HG03139 (cell line): Measurements from ENCODE around the gene CHRNA3.

Experiments used
- ATAC-seq: cut with Tn5 transposase; IDR thresholded peaks from one replicate; pipeline ENCODE4 v1.9.1; 2021; ENCODE audit not compliant: unreplicated experiment

CHRNA3 gene

GRCh38 chr15:78637776-78638435 is 17.1 kb upstream of the CHRNA3 start:
- ATAC-seq, result no peak

GRCh38 chr15:78636378-78636859 is 15.6 kb upstream of the CHRNA3 start:
- no peak for ATAC-seq

- no peak for ATAC-seq
Measured at GRCh38 chr15:78635346-78635745, 14.6 kb upstream of the CHRNA3 start.

- no peak for ATAC-seq
Measured at GRCh38 chr15:78634210-78635145, 13.7 kb upstream of the CHRNA3 start.

- no peak for ATAC-seq
Measured at GRCh38 chr15:78633348-78633747, 12.6 kb upstream of the CHRNA3 start.

DNA sequence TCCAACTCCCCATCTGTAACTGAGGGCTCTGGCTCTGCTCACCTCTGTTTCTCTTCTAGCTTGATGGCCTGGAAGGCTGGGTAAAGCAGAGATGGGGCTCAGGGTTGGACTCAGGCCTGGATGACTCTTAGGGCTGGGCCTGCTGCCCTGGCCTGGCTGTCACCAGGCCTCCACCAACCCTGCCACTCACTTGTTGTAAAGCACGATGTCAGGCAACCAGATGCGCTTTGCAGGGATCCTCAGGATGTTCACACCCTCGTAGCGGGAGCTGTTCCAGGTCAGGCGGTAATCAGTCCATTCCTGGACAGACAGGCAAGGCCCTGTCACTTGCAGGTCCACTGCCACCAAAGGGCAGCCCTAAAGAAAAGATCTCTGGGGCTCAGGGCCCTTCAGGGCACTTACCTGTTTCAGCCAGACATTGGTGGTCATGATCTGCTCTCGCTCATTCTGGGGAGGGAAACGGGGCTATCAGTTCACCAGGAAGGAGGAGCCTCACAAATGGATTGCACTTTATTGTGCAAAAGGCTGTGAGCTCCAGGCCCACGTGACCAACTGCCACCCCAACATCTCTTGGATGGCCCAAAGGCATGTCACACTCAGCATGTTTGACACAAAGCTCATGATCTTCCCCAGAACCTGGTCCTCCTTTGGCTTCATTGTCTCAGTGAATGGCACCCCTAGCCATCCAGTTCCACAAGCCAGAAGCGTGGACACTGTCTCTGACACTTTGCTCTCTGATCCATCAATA is 10.3 kb upstream of the CHRNA3 start:
- no peak for ATAC-seq

- no peak for ATAC-seq
Measured at GRCh38 chr15:78629716-78630065, 8.9 kb upstream of the CHRNA3 start.

- ATAC-seq, result no peak
Measured at GRCh38 chr15:78629031-78629715, 8.4 kb upstream of the CHRNA3 start.

GRCh38 chr15:78628227-78628626 is 7.4 kb upstream of the CHRNA3 start:
- ATAC-seq, result no peak

- ATAC-seq, result no peak
Measured at GRCh38 chr15:78627348-78627747, 6.6 kb upstream of the CHRNA3 start.

DNA sequence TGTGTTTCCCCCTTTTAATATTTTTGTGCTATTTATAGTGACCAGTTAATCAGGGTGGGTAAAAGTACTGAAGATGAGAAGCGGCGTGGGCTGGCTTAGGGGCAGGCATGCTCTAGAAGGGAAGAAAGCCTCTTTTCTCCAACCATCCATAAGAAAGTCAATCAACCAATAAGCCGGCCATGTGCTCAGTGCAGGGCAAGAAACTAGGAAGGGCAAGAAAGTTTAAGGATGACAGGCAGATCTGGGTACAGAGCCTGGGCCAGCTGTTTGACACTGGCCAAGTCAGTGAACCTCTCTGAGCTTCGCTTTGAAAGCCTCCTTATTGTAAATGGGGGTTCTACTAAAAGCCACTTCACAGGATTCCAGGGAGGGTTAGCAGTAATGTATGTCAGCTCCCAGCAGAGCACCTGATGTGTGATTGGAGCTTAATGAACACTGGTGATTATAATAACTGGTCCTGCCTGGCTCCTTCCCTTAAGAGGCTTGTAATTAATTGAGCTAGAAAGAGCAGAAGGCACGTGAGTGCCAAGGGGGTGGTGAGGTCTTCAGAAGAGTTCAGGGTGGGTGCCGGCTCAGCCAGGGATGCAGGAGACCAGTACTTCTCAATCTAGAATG is 5.7 kb upstream of the CHRNA3 start:
- ATAC-seq, result no peak

DNA sequence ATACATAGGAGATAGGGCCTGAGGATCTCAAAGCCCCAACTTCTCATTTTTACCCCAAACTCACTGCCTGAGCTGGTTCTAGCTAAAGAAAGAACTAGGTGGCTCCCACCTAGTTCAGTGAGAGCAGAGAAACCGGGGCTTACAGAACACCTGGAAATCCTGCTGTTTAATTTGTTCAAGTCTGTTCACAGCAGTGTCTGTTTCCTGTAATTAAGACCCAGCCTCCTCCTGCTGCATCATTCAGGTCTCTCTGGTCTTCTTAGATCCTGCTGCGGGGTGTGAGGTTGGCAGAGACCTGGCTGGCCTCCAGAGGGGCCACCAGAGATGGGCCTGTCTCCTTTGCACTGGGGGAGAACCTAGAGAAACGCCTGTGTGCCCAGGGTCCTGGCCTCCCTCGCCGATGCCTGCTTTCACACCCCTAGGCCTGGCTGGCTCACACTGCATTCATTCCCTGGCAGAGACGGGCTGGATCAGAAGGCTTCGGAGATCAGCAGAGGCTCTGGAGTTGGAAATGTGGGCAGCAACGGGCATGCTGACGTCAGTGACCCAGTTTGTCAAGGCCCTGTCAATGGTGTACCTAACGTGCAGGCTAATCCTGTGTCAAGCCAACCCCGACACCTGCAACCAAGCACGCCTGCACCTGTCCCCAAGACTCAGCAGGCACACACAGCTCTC is 4.9 kb upstream of the CHRNA3 start:
- ATAC-seq, result no peak

GRCh38 chr15:78624651-78625590 is 4.1 kb upstream of the CHRNA3 start:
- ATAC-seq, result no peak

- no peak for ATAC-seq
Measured at GRCh38 chr15:78623786-78624497, 3.1 kb upstream of the CHRNA3 start.

DNA sequence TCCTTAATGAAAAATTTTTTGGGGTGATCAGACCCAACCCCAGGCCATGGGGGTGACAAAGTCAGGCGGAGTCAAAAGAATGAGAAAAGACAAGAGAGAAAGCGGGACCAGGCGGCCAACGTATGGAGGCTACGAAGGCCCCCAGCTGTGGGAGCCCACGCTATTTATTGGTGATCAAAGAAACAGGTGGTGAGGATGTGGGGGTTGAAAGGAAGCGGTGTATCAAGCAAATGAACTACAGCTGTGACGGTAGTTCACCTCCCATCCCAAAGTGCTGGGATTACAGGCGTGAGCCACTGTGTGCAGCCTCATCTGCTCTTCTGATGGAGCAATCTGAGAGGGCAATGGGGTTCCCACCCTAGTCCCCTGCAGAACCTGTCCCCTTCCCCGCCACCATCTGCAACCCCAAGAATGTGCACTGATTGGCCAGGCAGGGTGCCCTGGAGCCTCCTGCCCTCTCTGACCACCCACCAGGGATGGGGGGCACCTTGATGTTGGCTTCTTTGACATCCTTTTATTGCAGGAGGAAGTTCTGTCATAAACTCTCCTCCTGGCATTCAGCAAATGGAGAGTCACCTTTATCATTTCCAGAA is 1.1 kb upstream of the CHRNA3 start:
- no peak for ATAC-seq

- ATAC-seq, result no peak
Measured at GRCh38 chr15:78620021-78620526, 722 bp downstream of the CHRNA3 start.
